ENCODE data around the gene PNMA6E. TPM values are rescaled to one million over a fixed set of nuclear protein-coding genes. Genes with fewer than 3 reads are reported as not detected.
A peak's percentile ranks its signal among the peaks of the same experiment; 100 is the strongest.

The PNMA6E gene
- not detected for polyA plus RNA-seq

- no peak for DNase-seq
- H3K27ac Mint-ChIP-seq: no peak within 1 kb of the TSS
- H3K9me3 Mint-ChIP-seq: no peaks in the 10 kb centered on the region
- no peaks in the 10 kb centered on the region for H3K36me3 Mint-ChIP-seq
- H3K4me1 Mint-ChIP-seq: no peaks in the 10 kb centered on the region
- no peak within 1 kb of the TSS for H3K4me3 Mint-ChIP-seq
- H3K27me3 Mint-ChIP-seq (ENCODE audit: low read depth in 3 of 3): peaks cover 3 to 9% (median 7%) of the 10 kb centered on the region in 3 donors
Observed at GRCh38 chrX:153401133-153401764, at the start of gene PNMA6E. PNMA6E (minus strand) TSS chrX:153401350; CDS start chrX:153398849, 2,501 bp downstream.

GRCh38 chrX:153450949-153451277, 49.8 kb upstream of the PNMA6E start:
- H3K4me3 Mint-ChIP-seq: no peak overlapping the region
- no peaks in the 10 kb centered on the region for H3K36me3 Mint-ChIP-seq
- no peaks in the 10 kb centered on the region for H3K4me1 Mint-ChIP-seq
- no peak overlapping the region for H3K27ac Mint-ChIP-seq
- no peak for DNase-seq
- no peaks in the 10 kb centered on the region for H3K9me3 Mint-ChIP-seq
- peaks cover 0 to 3% (median 0%) of the 10 kb centered on the region in 3 donors for H3K27me3 Mint-ChIP-seq (ENCODE audit: low read depth in 3 of 3)

- Mint-ChIP-seq H3K9me3 (no peaks in the 10 kb centered on the region), H3K27me3 (ENCODE audit: low read depth in 3 of 3) (peaks cover 0 to 3% (median 0%) of the 10 kb centered on the region in 3 donors), H3K36me3 (no peaks in the 10 kb centered on the region), H3K4me1 (no peaks in the 10 kb centered on the region), H3K27ac (no peak overlapping the region), H3K4me3 (no peak overlapping the region)
- DNase-seq: no peak
Observed at GRCh38 chrX:153450114-153450948, 49.2 kb upstream of the PNMA6E start.

GRCh38 chrX:153449368-153450113, 48.4 kb upstream of the PNMA6E start:
- DNase-seq: no peak
- Mint-ChIP-seq H3K4me1 (no peaks in the 10 kb centered on the region), H3K27me3 (ENCODE audit: low read depth in 3 of 3) (peaks cover 0 to 3% (median 0%) of the 10 kb centered on the region in 3 donors), H3K9me3 (no peaks in the 10 kb centered on the region), H3K36me3 (no peaks in the 10 kb centered on the region), H3K27ac (no peak overlapping the region), H3K4me3 (no peak overlapping the region)

GRCh38 chrX:153448556-153449367, 47.6 kb upstream of the PNMA6E start:
- no peaks in the 10 kb centered on the region for H3K9me3 Mint-ChIP-seq
- H3K27me3 Mint-ChIP-seq (ENCODE audit: low read depth in 3 of 3): peaks cover 0 to 3% (median 0%) of the 10 kb centered on the region in 3 donors
- DNase-seq: no peak
- H3K27ac Mint-ChIP-seq: no peak overlapping the region
- no peaks in the 10 kb centered on the region for H3K36me3 Mint-ChIP-seq
- H3K4me3 Mint-ChIP-seq: no peak overlapping the region
- H3K4me1 Mint-ChIP-seq: no peaks in the 10 kb centered on the region

- Mint-ChIP-seq H3K36me3 (no peaks in the 10 kb centered on the region), H3K27ac (no peak overlapping the region), H3K9me3 (no peaks in the 10 kb centered on the region), H3K4me3 (no peak overlapping the region), H3K4me1 (no peaks in the 10 kb centered on the region), H3K27me3 (ENCODE audit: low read depth in 3 of 3) (peaks cover 0 to 2% (median 0%) of the 10 kb centered on the region in 3 donors)
- no peak for DNase-seq
Observed at GRCh38 chrX:153447581-153447960, 46.4 kb upstream of the PNMA6E start.

- Mint-ChIP-seq H3K4me3 (no peak overlapping the region), H3K27ac (no peak overlapping the region), H3K4me1 (no peaks in the 10 kb centered on the region), H3K9me3 (no peaks in the 10 kb centered on the region), H3K36me3 (no peaks in the 10 kb centered on the region), H3K27me3 (ENCODE audit: low read depth in 3 of 3) (peaks cover 0 to 2% (median 0%) of the 10 kb centered on the region in 3 donors)
- no peak for DNase-seq
Observed at GRCh38 chrX:153446950-153447580, 45.9 kb upstream of the PNMA6E start.

GRCh38 chrX:153446636-153446936, 45.4 kb upstream of the PNMA6E start:
- Mint-ChIP-seq H3K27ac (peak overlapping the region in 1 of 6 donors; percentile 16), H3K36me3 (no peaks in the 10 kb centered on the region), H3K4me1 (no peaks in the 10 kb centered on the region), H3K9me3 (no peaks in the 10 kb centered on the region), H3K27me3 (ENCODE audit: low read depth in 3 of 3) (peaks cover 0 to 2% (median 0%) of the 10 kb centered on the region in 3 donors), H3K4me3 (no peak overlapping the region)
- DNase-seq: no peak

GRCh38 chrX:153445856-153446635, 44.9 kb upstream of the PNMA6E start, which contains the start of gene TREX2:
TREX2 (minus strand) TSS chrX:153446056; CDS start chrX:153445430, 626 bp downstream.
- no peaks in the 10 kb centered on the region for H3K9me3 Mint-ChIP-seq
- H3K27ac Mint-ChIP-seq: peak within 1 kb of the TSS in 1 of 6 donors; percentile 16
- DNase-seq: no peak
- H3K4me1 Mint-ChIP-seq: no peaks in the 10 kb centered on the region
- no peaks in the 10 kb centered on the region for H3K36me3 Mint-ChIP-seq
- H3K27me3 Mint-ChIP-seq (ENCODE audit: low read depth in 3 of 3): peaks cover 0 to 2% (median 0%) of the 10 kb centered on the region in 3 donors
- H3K4me3 Mint-ChIP-seq: no peak within 1 kb of the TSS

GRCh38 chrX:153445106-153445855, 44.1 kb upstream of the PNMA6E start:
- H3K4me1 Mint-ChIP-seq: no peaks in the 10 kb centered on the region
- DNase-seq: no peak
- no peaks in the 10 kb centered on the region for H3K9me3 Mint-ChIP-seq
- H3K4me3 Mint-ChIP-seq: no peak overlapping the region
- peaks cover 0 to 1% (median 0%) of the 10 kb centered on the region in 3 donors for H3K27me3 Mint-ChIP-seq (ENCODE audit: low read depth in 3 of 3)
- no peak overlapping the region for H3K27ac Mint-ChIP-seq
- no peaks in the 10 kb centered on the region for H3K36me3 Mint-ChIP-seq

GRCh38 chrX:153444333-153445011, 43.3 kb upstream of the PNMA6E start:
- no peaks in the 10 kb centered on the region for H3K36me3 Mint-ChIP-seq

More at GRCh38 chrX:153444333-153445011, 43.3 kb upstream of the PNMA6E start:
- Mint-ChIP-seq H3K4me3 (no peak overlapping the region), H3K27me3 (ENCODE audit: low read depth in 3 of 3) (no peaks in the 10 kb centered on the region), H3K27ac (no peak overlapping the region), H3K9me3 (no peaks in the 10 kb centered on the region), H3K4me1 (no peaks in the 10 kb centered on the region)
- DNase-seq: no peak
